ENCODE measurements around the gene VSIG10L.

The VSIG10L gene

DNA sequence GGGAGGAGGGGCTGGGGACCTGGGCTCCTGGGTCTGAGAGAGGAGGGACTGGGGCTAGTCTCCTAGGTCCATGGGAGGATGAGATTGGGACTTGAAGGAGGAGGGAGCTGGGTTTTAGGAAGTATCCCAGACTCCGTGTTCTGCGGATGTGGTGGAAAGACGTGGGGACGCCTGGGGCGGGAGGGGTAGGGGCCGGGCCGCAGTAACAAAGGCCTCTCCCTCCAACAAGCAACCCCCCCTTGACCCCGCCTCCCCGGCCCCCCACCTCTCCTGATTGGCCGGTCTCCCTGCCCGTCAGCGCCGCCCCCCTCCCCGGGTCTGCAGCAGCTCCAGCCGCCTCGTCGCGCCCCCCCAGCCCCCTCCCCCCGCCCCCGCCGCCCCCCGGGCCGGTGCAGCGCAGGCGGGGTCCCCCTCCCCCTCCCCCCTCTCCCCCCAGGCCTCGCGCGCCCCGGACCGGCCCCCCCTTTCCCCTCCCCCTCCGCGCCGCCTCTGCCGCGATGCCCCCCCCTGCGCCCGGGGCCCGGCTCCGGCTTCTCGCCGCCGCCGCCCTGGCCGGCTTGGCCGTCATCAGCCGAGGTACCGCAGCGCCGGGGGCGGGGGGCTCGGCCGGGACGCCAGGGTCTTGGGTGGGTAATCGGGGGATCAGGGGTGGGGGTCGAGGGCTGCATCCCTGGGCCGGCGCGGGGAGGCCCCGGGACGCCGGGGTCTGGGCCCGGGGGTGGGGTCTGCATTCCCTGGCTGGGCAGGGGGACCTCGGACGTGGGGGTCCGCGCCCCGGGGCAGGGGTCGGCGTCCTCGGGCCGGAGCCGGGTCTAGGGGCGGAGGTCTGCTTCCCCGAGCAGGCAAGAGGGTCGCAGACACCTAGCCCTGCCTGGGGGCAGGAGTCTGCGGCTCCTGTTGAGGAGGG, 30.3 kb downstream of the VSIG10L start, which contains the start of gene IGLON5:
TSS of gene IGLON5 (plus strand) at position 294 of the 907 bp plus-strand sequence. CDS start at position 498, 204 bp downstream.
- no peak for DNase-seq

DNA sequence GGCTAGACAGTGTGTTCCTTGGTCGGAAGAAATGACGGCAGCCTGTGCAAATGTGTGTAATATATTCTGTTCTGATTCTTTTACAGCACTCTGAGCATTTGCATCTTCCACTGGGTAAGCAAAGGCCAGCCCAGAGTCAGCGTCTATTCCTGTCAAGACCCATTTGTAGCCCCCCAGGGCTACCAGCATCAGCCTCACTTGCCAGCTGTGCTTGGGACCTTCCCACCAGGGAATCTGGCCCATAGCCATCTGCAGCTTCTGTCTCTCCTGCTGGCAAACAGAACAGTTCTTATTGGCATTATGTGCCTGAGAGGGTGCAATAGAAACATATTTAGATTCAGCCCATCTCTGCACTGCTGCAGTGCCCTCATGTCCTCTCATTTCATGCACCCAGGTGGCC, 36.5 kb downstream of the VSIG10L start:
- DNase-seq: no peak

DNA sequence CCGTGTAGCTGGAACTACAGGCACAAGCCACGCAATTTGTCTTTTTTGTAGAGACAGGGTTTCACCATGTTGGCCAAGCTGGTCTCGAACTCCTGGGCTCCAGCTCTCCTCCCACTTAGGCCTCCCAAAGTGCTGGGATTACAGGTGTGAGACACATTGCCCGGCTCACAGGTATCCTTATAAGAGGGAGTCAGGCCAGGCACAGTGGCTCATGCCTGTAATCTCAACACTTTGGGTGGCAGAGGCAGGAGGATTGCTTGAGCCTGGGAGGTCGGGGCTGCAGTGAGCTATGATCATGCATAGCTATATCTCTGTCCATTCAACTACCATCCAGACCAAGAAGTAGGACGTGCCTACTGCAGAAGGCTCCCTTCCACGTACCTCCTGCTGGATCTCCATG, 40.7 kb downstream of the VSIG10L start:
- no peak for DNase-seq

DNA sequence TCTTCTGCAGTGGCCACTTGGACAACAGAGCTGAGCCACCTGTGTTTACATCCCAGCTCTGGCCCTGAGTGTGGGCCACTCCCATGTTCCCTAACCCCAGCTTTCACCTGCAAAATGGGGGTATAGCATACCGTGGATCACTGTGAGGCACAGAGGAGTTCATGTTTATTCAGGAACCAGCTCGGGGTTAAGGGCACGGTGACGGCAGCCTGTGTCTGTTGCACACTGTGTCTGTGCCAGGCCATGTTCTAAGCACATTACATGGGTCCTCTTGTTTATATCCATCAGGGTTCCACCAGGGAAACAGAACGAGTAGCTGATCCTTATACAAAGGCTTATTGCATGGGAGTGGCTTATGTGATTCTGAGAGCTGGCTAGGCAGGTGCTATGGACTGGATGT, 44.5 kb downstream of the VSIG10L start:
- DNase-seq: no peak

DNA sequence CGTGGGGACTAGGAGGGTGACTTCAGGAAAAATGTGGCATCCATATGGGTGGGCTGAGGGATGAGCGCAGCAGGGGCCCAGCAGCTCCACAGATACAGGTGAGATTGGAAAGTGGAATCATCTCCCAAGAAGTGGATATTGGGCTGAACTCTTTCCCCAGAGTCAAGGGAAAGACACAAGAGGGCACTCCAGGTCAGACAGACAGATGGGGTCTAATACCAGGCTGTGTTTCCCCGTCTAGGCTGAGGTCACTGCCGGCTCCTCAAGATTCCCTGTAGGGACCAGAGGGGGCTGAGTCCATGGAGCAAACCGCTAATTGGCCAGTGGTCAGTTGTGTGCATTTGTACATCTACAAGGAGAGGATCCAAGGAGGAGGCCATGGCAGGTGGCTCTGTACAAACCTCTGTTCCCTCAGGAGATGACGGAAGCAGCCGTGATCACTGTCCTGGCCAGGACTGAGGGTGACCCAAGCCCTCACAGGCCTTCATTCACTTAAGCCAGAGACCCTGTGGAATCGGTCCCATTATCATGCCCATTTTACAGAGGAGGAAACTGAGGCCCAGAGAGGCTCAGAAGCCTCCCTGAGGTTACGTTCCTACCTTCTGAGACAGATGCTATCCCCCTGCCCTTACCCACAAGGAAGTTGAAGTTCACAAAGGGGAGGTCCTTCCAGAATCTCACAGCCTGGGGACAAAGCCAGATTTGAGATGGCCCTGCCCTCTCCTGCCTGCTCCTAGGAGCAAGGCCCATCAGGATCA, 45.4 kb downstream of the VSIG10L start:
- no peak for DNase-seq

GRCh38 chr19:51295382-51296126, 46.4 kb downstream of the VSIG10L start:
- no peak for DNase-seq

- no peak for DNase-seq
Observed at GRCh38 chr19:51294977-51295375, 47.0 kb downstream of the VSIG10L start.

DNA sequence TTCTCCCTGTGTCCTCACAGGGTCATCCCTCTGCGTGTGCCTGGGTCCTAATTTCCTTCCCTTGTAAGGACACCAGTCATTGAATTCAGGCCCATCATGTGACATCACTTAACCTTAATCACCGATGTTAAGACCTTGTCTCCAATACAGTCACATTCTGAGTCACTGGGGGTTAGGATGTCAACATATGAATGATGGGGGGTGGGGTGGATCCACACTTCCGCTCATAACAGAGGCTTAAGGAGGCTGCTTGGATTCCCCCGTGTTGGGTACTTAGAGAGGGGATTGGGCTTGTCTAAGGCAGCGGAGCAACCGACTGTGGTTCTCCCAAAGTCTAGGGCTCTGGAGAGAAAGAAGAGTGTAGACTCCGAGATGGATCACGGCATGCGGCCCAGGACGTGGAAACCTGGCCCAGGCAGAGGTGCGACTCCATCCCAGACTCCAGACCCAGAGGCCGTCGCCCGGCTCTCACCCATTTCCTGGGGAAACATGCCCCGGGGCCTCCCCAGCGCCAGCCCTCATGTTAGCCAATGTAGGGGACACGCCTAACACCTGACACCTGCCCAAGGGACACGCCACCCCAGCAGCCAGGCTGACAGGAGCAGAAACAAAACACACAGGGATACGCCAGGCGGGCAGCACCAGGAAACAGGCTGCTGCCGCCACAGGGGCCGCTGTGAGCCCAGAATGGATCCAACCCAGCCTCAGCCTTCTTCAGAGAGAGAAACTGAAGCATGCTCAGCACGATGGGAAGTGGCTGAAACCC, 47.5 kb downstream of the VSIG10L start:
- no peak for DNase-seq

- DNase-seq: no peak
Observed at GRCh38 chr19:51293571-51294210, 48.2 kb downstream of the VSIG10L start.

GRCh38 chr19:51292971-51293370, 49.0 kb downstream of the VSIG10L start:
- no peak for DNase-seq

DNA sequence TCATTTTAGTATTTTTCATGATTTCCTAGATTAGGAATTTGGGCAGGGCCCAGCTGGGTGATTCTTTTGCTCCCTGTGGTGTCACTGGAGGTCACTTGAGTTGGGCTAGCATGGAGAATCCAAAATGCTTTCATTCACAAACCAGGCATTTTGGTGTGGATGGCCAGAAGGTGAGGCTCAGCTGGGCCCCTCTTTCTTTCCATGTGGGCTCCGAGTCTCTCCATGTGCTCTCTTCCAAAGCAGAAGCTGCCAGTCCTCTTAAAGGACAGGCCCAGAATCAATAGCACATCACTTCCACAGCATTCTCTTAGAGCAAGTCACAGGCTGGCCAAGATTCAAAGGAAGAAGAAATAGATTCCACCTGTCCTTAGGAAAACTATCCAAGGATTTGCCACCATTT, 52.3 kb downstream of the VSIG10L start:
- no peak for DNase-seq

DNA sequence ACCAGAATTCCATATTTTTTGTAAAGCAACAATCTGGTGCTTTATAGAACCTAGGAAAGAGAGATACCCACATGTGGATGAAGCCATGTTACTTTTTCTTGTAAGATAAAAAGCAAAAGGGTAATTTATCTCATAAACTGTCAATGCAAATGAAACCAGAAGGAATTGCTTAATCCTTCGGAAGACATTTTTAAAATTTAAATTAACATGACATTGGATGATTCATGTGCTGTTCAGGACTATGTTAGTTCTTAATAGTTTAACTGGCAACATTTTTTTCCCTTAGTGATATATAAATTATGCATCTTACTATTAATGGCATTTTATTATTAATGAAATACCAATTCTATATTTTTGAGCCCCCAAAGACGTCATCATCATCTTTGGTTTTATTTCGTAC, 56.3 kb downstream of the VSIG10L start:
- DNase-seq: no peak

- no peak for DNase-seq
Observed at GRCh38 chr19:51282335-51282734, 59.6 kb downstream of the VSIG10L start.

Measured in activated CD4-positive, alpha-beta T cell treated with anti-CD3 and anti-CD28 coated beads, Interleukin-2, Interleukin-6, amounts not matched to agents 100 ng/mL and 50 ng/mL, durations not matched to agents 16 hours and 8 hours (primary cell).